Midbrain (tissue), 1 donor: ENCODE measurements around the gene PTEN.

ENCODE experiments used
- DNase-seq: peaks from one replicate; lab custom pipeline; 2025; lab: John Stamatoyannopoulos, UW

Gene PTEN

GRCh38 chr10:87920538-87920937 is 57.1 kb downstream of the PTEN start:
- DNase-seq, result no peak

DNA sequence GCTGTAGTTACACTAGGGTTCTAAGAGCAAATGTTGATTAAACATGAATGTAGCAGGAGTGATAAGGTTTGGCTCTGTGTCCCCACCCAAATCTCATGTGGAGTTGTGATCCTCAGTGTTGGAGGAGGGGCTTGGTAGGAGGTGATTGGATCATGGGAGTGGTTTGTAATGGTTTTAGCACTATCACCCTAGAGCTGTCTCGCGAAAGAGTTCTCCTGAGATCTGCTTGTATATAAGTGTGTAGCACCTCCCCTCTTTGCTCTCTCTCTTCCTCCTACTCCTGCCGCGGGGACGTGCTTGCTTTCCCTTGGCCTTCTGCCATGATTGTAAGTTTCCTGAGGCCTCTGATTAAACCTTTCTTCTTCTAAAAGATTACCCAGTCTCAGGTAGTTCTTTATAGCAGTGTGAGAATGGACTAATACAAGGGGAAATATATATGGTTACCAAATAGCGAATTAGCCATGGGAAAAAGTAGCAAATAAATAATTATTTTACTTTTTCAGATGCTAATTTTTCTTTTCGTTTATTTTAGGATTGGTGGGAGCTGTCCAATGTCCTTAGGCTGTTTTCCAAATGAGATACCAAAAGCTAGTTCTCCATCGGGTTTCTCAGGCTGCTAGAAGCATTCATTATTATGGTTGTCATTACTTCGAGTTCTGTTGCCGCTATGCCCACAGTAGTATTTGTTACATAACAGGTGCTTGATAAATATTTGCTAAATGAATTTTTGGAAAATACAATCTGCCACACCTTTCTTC is 58.7 kb downstream of the PTEN start:
- DNase-seq, result no peak

GRCh38 chr10:87923233-87923632 is 59.8 kb downstream of the PTEN start:
- no peak for DNase-seq

GRCh38 chr10:87925570-87925969 is 62.1 kb downstream of the PTEN start:
- no peak for DNase-seq

GRCh38 chr10:87927091-87927490 is 63.7 kb downstream of the PTEN start:
- no peak for DNase-seq

- DNase-seq, result no peak
Observed at GRCh38 chr10:87928996-87929395, 65.6 kb downstream of the PTEN start.

- no peak for DNase-seq
Observed at GRCh38 chr10:87930141-87930540, 66.7 kb downstream of the PTEN start.

GRCh38 chr10:87930934-87931835 is 67.8 kb downstream of the PTEN start:
- no peak for DNase-seq

DNA sequence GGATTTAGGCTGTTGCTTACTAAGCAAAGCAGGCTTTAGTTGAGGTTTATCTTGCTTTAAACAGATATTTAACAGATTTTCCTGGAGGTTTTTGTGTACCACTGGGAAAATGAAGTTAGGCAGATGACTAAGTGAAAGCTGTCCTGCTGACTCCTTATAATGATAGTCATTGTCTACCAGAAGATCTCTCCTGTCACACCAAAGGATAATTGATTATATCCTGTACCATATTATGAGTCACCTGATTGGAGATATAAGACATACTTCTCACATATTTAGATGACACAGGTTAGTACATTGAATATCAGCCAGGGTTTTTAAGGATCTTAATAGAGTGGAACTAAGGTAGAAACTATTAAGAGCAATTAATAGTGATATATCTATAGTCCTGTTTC is 68.4 kb downstream of the PTEN start:
- DNase-seq, result no peak

GRCh38 chr10:87935290-87936141 is 72.1 kb downstream of the PTEN start:
- no peak for DNase-seq

GRCh38 chr10:87940210-87940609 is 76.8 kb downstream of the PTEN start:
- no peak for DNase-seq

DNA sequence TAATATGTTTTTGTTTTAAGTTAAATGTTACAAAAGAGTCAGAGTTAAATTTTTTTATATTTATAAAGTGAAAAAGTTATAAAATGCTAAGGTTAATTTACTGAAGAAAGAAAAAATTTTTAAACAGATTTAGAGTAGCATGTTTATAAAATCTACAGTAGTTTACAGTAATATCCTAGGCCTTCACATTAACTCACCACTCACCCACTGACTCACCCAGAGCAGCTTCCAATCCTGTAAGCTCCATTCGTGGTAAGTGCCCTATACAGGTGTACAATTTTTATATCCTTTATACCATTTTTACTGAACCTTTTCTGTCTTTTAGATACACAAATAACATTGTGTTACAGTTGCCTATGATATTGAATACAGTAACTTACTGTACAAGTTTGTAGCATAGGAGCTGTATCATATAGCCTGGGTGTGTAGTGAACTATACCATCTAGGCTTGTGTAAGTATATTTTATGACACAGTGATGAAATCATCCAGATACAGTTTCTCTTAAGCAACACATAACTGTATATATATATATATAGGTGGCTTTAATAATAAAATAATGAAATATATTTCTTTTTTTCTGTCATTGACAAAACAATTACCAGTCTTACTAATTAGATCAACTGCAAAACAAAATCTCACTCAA is 79.6 kb downstream of the PTEN start:
- DNase-seq, result no peak

- no peak for DNase-seq
Observed at GRCh38 chr10:87945984-87946383, 82.6 kb downstream of the PTEN start.

- no peak for DNase-seq
Observed at GRCh38 chr10:87952612-87953011, 89.2 kb downstream of the PTEN start.

DNA sequence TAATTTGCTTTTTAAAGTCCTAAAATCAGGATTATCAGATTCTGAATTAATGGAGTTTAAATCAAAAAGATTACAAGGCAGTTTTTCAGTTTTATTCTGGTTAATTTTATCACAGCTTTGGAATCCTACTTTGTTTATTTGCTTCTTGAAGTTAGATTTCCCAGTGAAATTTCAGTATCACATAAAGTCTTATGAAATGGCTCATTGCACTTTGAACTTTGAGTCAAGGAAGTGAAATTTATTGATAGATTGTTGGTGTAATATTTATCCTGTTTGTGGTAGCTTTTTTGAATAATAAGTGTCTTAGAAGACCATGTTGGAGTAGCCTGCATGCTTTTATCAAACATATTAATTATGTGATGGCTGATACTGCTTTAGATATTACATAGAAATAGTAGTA is 92.6 kb downstream of the PTEN start:
- DNase-seq, result no peak

DNA sequence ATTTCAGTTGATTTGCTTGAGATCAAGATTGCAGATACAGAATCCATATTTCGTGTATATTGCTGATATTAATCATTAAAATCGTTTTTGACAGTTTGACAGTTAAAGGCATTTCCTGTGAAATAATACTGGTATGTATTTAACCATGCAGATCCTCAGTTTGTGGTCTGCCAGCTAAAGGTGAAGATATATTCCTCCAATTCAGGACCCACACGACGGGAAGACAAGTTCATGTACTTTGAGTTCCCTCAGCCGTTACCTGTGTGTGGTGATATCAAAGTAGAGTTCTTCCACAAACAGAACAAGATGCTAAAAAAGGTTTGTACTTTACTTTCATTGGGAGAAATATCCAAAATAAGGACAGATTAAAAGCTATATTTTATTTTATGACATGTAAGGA is 94.3 kb downstream of the PTEN start:
- DNase-seq, result no peak

DNA sequence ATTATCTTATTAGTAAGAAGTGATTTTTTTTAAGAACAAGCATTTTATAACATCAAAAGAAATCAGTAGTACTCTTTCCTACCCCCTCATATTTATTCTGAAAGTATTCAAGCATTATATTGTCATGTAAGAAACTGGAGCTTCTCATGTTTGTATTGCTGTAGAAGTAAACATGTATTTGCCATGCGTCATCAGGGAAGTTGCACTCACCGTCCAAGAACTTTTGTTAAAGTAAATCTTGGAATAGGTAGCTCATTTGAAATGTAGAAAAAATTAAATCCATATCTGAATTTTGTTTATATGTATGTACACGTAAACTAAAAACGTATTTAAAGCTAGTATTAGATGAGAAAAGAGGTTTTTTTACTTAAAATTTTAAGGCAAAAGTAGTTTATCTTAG is 96.8 kb downstream of the PTEN start:
- no peak for DNase-seq

DNA sequence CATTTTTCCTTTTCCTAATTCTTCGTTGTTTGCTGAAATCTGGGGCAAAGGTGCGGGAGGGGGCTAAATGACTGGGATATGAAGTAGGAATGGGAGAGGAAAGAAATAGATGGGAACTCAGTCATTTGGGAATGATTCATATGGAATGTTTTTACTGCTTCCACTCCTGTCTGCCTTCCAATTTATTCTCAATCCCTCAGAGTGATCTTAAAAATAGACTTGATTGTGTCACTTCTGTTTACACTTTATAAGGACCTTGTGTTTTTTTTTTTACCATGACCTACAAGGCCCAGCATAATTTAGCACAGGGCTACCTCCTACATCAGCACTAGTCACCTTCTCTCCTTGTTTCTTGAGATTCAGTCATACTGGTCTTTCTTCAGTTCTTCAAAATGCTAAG is 97.9 kb downstream of the PTEN start:
- DNase-seq, result no peak

DNA sequence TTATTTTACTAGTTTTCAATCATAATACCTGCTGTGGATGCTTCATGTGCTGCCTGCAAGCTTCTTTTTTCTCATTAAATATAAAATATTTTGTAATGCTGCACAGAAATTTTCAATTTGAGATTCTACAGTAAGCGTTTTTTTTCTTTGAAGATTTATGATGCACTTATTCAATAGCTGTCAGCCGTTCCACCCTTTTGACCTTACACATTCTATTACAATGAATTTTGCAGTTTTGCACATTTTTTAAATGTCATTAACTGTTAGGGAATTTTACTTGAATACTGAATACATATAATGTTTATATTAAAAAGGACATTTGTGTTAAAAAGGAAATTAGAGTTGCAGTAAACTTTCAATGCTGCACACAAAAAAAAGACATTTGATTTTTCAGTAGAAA is 103.0 kb downstream of the PTEN start:
- no peak for DNase-seq

- no peak for DNase-seq
Observed at GRCh38 chr10:87973635-87974034, 110.2 kb downstream of the PTEN start.

GRCh38 chr10:87974130-87974529 is 110.7 kb downstream of the PTEN start:
- DNase-seq, result no peak

GRCh38 chr10:87974769-87975168 is 111.3 kb downstream of the PTEN start:
- no peak for DNase-seq
